Raji (cell line): ENCODE data around the gene ZMIZ2.
A peak's percentile ranks its signal among the peaks of the same experiment; 100 is the strongest.

Source experiments
- POLR2A ChIP-seq: IDR thresholded peaks from 2 replicates; pipeline ENCODE4 v1.6.1; 2011; ENCODE audit warnings: low read depth, low read length, control low read depth; ENCODE audit not compliant: insufficient read depth

The ZMIZ2 gene

DNA sequence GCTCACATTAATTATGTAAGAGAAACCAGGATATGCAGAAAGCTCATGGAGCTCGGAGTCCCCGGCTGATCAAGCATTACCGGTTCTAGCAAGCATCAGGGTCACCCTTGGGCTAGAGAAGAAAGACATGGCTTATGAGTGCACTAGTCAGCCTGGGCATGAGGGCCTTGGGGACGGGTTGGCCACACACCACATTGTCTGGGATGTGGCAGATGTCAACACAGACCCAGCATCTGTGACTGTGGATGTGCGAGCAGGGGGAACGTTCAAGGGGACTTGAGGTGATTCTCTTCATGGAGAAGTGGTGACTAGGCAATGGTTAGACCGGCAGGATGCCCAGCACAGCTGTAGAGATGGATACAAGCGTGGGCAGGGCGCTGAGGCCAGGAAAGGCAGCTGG, 13.7 kb downstream of the ZMIZ2 start:
- no peak for TF ChIP-seq POLR2A

- TF ChIP-seq POLR2A = no peak
Measured at GRCh38 chr7:44762726-44763522, 14.3 kb downstream of the ZMIZ2 start.

DNA sequence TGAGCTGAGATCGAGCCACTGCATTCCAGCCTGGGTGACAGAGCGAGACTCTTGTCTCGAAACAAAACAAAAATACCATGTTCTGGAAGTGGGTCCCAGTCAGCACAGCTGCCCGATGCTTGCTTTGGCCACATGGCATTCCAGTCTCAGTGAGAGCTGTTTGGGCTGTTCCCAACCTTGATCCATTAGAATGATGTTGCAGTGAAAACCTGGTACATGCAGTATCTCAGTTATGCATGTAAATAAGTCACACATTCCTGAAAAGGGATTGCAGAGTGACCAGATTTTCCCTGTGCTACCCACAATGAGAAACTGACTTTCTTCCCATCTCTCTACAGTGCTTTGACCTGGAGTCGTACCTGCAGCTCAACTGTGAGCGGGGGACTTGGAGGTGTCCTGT, 15.4 kb downstream of the ZMIZ2 start:
- TF ChIP-seq POLR2A = no peak

GRCh38 chr7:44764665-44765578, 16.3 kb downstream of the ZMIZ2 start:
- TF ChIP-seq POLR2A = no peak

GRCh38 chr7:44765579-44766415, 17.1 kb downstream of the ZMIZ2 start:
- no peak for TF ChIP-seq POLR2A

GRCh38 chr7:44766416-44766801, 17.8 kb downstream of the ZMIZ2 start:
- no peak for TF ChIP-seq POLR2A

- no peak for TF ChIP-seq POLR2A
Measured at GRCh38 chr7:44767134-44767911, 18.7 kb downstream of the ZMIZ2 start.

GRCh38 chr7:44767912-44768627, 19.4 kb downstream of the ZMIZ2 start:
- TF ChIP-seq POLR2A = no peak

- TF ChIP-seq POLR2A = no peak
Measured at GRCh38 chr7:44768628-44769371, 20.2 kb downstream of the ZMIZ2 start.

GRCh38 chr7:44769376-44769775, 20.7 kb downstream of the ZMIZ2 start:
- 0 out of 2 replicates have a peak, but pooled peaks have one; percentile 14 for TF ChIP-seq POLR2A

DNA sequence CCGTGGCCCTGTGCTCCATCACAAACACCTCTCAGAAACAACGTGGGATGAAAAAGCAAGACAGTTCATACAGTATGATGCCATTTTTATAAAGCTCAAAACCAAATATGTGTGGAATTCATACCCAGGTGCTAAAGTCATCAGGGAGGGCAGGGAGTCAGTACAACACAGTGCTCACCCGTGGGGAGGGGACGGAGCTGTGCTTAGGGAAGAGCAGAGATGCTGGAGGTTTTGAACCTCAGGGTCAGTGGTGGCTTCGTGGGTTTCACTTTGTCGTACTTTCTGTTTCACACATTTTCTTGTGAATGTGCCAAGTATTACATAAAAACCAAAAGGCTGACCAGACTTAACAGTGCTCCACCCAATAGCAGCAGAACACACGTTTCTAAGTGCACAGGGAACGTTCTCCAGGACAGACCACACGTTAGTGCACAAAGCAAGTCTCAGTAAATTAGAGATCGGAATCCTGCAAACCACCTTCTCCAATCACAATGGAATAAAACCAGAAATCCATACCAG, 21.2 kb downstream of the ZMIZ2 start:
- no peak for TF ChIP-seq POLR2A

DNA sequence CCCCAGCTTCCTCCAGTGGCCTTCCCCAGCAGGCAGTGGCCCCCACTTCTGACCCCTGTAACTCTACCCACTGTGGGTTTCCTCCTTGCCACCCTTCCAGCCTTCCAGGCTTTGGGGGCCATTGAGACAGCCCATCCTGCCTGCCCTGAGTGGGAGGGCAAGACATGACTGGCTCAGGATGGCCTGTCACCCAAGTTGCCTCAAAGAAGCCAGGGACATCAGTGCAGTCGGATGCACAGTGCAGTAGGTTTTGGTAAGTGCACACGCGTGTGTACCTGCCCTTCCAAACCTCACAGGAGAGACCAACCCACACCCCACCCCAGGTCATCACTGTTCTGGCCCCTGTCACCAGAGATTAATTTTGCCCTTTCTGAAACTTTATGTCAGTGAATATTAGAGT, 22.7 kb downstream of the ZMIZ2 start:
- no peak for TF ChIP-seq POLR2A

DNA sequence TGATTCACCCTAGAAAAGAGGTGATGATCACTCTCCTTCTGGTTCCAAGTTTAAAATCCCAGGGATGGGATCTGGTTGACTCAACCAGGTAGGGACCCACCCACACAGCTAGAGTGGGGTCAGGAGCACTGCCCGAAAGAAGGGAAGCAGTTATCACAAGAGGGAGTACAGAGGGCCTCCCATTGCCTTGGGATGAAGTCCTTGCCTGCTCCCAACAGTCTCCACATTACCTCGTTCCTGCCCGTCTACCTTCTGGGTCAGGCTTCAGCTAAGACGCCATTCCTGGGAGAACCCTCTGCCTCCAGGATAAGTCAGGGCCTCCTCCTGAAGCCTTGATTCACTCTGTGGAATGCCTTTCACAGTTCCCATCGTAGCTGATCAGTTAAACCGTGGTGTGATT, 23.8 kb downstream of the ZMIZ2 start:
- TF ChIP-seq POLR2A = no peak
